Naive thymus-derived CD4-positive, alpha-beta T cell (primary cell): ENCODE measurements around the gene GPC6. TPM values are rescaled to one million over a fixed set of nuclear protein-coding genes. Genes with fewer than 3 reads are reported as not detected.

Experiments
- ATAC-seq: fragments of 150-1000 bp; cut with Tn5 transposase; 2 replicates; pipeline ENCODE4 v1.10.0; 2021; ENCODE audit warnings: mild to moderate bottlenecking, moderate library complexity
- CTCF ChIA-PET: fragments of 350-600 bp; sonication (Branson Sonifier 250); formaldehyde crosslinking; loops from one replicate; lab custom pipeline; 2021; ENCODE audit warnings: antibody characterized with exemption; lab: Charles Lee
- POLR2A ChIA-PET: fragments of 350-600 bp; sonication (Branson Sonifier 250); formaldehyde crosslinking; loops from one replicate; lab custom pipeline; 2021; ENCODE audit warnings: antibody characterized with exemption, inconsistent platforms; lab: Charles Lee
- DNase-seq, 9 donors: peaks; one replicate each; pipeline versions ENCODE4 v3.0.0 to v3.0.0-alpha.2; 2020 to 2022; ENCODE audit warnings: mixed read lengths in 1 of 9
- H3K27ac ChIP-seq: one replicate; pipeline ENCODE4 v1.7.0; 2013; ENCODE audit warnings: mild to moderate bottlenecking, low read depth, low read length, moderate library complexity
- H3K27me3 ChIP-seq, 2 donors: one replicate each; pipeline ENCODE4 v1.7.0; 2013; ENCODE audit warnings: low read length in 2 of 2, mild to moderate bottlenecking in 2 of 2, moderate library complexity in 2 of 2; ENCODE audit not compliant: control insufficient read depth in 2 of 2, insufficient read depth in 2 of 2
- H3K36me3 ChIP-seq, 3 experiments: 1 replicate in 2 of 3; 2 replicates in 1 of 3; pipeline ENCODE4 v1.7.0; 2013; ENCODE audit warnings: low read length in 3 of 3, mild to moderate bottlenecking in 3 of 3, moderate library complexity in 1 of 3; ENCODE audit not compliant: insufficient read depth in 3 of 3, control insufficient read depth in 2 of 3
- H3K4me1 ChIP-seq, 2 donors: one replicate each; pipeline ENCODE4 v1.7.0; 2013; ENCODE audit warnings: low read length in 2 of 2, mild to moderate bottlenecking in 2 of 2, moderate library complexity in 1 of 2; ENCODE audit not compliant: control insufficient read depth in 2 of 2, insufficient read depth in 2 of 2
- H3K4me3 ChIP-seq: 2 replicates; pipeline ENCODE4 v1.7.0; 2013; ENCODE audit warnings: mild to moderate bottlenecking, low read length
- H3K9me3 ChIP-seq, 3 experiments: 1 replicate in 2 of 3; 2 replicates in 1 of 3; pipeline ENCODE4 v1.7.0; 2013; ENCODE audit warnings: low read length in 3 of 3; ENCODE audit not compliant: control insufficient read depth in 2 of 3
- H3K27ac Mint-ChIP-seq, 9 donors: one replicate each; pipeline ENCODE4 v1.8.0; 2020 to 2022; ENCODE audit warnings: mixed read lengths in 9 of 9, mild to moderate bottlenecking in 8 of 9, moderate library complexity in 5 of 9, inconsistent platforms in 2 of 9
- H3K27me3 Mint-ChIP-seq, 5 donors: one replicate each; pipeline ENCODE4 v1.8.0; 2021 to 2022; ENCODE audit warnings: mixed read lengths in 5 of 5, mild to moderate bottlenecking in 1 of 5
- H3K36me3 Mint-ChIP-seq, 5 donors: one replicate each; pipeline ENCODE4 v1.8.0; 2020 to 2022; ENCODE audit warnings: mixed read lengths in 5 of 5, mild to moderate bottlenecking in 3 of 5, inconsistent platforms in 1 of 5
- H3K4me1 Mint-ChIP-seq, 7 donors: one replicate each; pipeline ENCODE4 v1.8.0; 2020 to 2022; ENCODE audit warnings: mixed read lengths in 7 of 7, mild to moderate bottlenecking in 3 of 7, inconsistent platforms in 1 of 7
- H3K4me3 Mint-ChIP-seq, 10 donors: one replicate each; pipeline ENCODE4 v1.8.0; 2020 to 2022; ENCODE audit warnings: mild to moderate bottlenecking in 10 of 10, mixed read lengths in 10 of 10, moderate library complexity in 6 of 10, inconsistent platforms in 2 of 10
- H3K9me3 Mint-ChIP-seq, 11 donors: one replicate each; pipeline ENCODE4 v1.8.0; 2020 to 2022; ENCODE audit warnings: mixed read lengths in 11 of 11, mild to moderate bottlenecking in 4 of 11, inconsistent platforms in 1 of 11, moderate library complexity in 1 of 11
- intact Hi-C, 2 donors: fragments of 100-400 bp; cut with micrococcal nuclease; formaldehyde crosslinking; loops; one replicate each; pipeline ENCODE4 v1.15.1; 2023
- polyA plus RNA-seq, 2 donors: library from polyadenylated mRNA; unstranded; fragments of 300-500 nt; fragmentation: Illumina TruSeq; gene quantifications; one replicate each; pipeline ENCODE4 v1.2.3, GENCODE V29; 2021
- total RNA-seq, 6 experiments: library from RNA in 5 of 6; stranded (reverse) in 5 of 6; gene quantifications; 1 replicate in 5 of 6; 2 replicates in 1 of 6; pipeline ENCODE4 v1.2.3 and lab custom pipeline; 2021 to 2026

GPC6 gene
- total and polyA plus RNA-seq, 7 experiments from 2014 or later, result not detected

GRCh38 chr13:94305463-94305862 is 1078.9 kb downstream of the GPC6 start:
- H3K4me3 Mint-ChIP-seq, result no peak overlapping the region
- intact Hi-C loops, result no loop called here
- Histone ChIP-seq H3K9me3 (no peaks in the 10 kb centered on the region), H3K36me3 (no peaks in the 10 kb centered on the region), H3K27ac (no peak overlapping the region), H3K4me1 (no peaks in the 10 kb centered on the region), H3K4me3 (no peak overlapping the region), H3K27me3 (no peaks in the 10 kb centered on the region)
- ATAC-seq (no peak), DNase-seq (no peak)
- H3K27me3 Mint-ChIP-seq, result peaks cover 0 to 7% (median 0%) of the 10 kb centered on the region in 5 donors
- peaks cover 0 to 3% (median 0%) of the 10 kb centered on the region in 11 donors for H3K9me3 Mint-ChIP-seq
- ChIA-PET POLR2A (no interaction called here), CTCF (no interaction called here)
- no peak overlapping the region for H3K27ac Mint-ChIP-seq
- H3K4me1 Mint-ChIP-seq, result peaks cover 0 to 6% (median 0%) of the 10 kb centered on the region in 7 donors
- H3K36me3 Mint-ChIP-seq, result no peaks in the 10 kb centered on the region

DNA sequence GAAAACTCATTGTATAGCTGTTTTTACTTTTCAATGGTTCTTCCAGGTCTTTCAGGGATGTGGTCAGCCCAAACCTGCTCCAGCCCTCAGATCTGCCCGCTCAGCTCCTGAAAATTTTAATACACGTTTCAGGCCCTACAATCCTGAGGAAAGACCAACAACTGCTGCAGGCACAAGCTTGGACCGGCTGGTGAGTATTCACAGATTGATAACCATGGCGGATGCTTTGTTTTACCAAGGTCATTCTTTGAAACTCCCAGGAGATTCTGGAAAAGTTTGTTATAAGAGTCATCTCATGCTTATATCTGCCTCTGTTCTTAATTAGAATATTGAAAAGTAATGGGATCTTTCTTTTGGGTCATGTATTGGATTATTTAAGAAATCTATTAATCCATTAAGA is 1079.3 kb downstream of the GPC6 start:
- Histone ChIP-seq H3K9me3 (no peaks in the 10 kb centered on the region), H3K36me3 (no peaks in the 10 kb centered on the region), H3K4me3 (no peak overlapping the region), H3K27ac (no peak overlapping the region), H3K27me3 (no peaks in the 10 kb centered on the region), H3K4me1 (no peaks in the 10 kb centered on the region)
- Mint-ChIP-seq H3K4me3 (no peak overlapping the region), H3K4me1 (peaks cover 0 to 6% (median 0%) of the 10 kb centered on the region in 7 donors), H3K36me3 (no peaks in the 10 kb centered on the region), H3K9me3 (peaks cover 0 to 5% (median 0%) of the 10 kb centered on the region in 11 donors), H3K27ac (no peak overlapping the region), H3K27me3 (peaks cover 0 to 7% (median 0%) of the 10 kb centered on the region in 5 donors)
- intact Hi-C loops, result no loop called here
- ChIA-PET CTCF (no interaction called here), POLR2A (no interaction called here)
- ATAC-seq (no peak), DNase-seq (no peak)

DNA sequence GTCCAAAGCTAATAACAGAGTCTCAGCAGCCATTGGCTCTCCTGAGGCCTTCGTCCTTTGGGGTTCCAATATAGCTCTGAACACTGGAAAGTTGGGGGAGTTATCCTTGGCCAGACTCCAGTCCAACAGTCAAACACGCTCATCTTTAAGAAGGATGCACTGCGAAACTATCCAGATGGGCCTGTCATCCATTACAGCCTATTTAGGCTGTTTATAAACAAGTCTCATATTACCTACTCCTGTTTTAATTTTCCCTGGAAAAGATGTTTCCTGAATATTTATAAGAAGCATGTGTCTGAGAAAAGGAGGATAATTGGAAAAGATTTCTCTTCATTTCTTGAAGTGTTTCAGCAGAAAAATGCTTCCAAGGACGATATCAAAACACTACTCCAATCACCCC is 1082.2 kb downstream of the GPC6 start:
- H3K36me3 ChIP-seq, result no peaks in the 10 kb centered on the region
- H3K36me3 Mint-ChIP-seq, result no peaks in the 10 kb centered on the region
- ChIA-PET CTCF (no interaction called here), POLR2A (no interaction called here)
- H3K4me3 ChIP-seq, result no peak overlapping the region
- no peak overlapping the region for H3K27ac Mint-ChIP-seq
- no peak overlapping the region for H3K4me3 Mint-ChIP-seq
- H3K9me3 ChIP-seq, result no peaks in the 10 kb centered on the region
- H3K4me1 Mint-ChIP-seq, result peaks cover 0 to 12% (median 0%) of the 10 kb centered on the region in 7 donors
- ATAC-seq (no peak), DNase-seq (no peak)
- no peaks in the 10 kb centered on the region for H3K4me1 ChIP-seq
- peaks cover 0 to 7% (median 0%) of the 10 kb centered on the region in 5 donors for H3K27me3 Mint-ChIP-seq
- H3K9me3 Mint-ChIP-seq, result peaks cover 0 to 5% (median 0%) of the 10 kb centered on the region in 11 donors
- intact Hi-C loops, result no loop called here
- H3K27ac ChIP-seq, result no peak overlapping the region
- H3K27me3 ChIP-seq, result no peaks in the 10 kb centered on the region

DNA sequence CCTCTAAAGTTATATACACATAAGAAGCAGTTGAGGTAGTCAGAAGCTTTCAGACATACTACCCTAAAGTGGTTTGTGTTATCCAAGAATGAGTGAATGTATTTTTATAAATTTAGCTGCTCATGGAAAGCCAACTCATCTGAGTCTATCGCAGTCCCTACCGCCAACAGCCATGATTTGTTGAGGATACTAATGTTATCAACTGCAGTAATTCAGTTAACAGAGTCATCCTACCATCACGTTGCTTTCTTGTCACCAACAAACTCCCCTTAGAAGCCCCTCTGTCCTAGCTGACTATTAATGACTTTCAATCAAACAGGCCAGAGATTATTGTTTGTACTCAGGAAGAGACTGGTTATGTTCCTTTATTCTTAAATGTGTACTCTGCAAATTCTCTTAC is 1083.0 kb downstream of the GPC6 start:
- no peak for ATAC-seq
- ChIA-PET POLR2A (no interaction called here), CTCF (interaction anchor here (0.6 kb wide), 1 partner anchor 50 kb away, joined by 3 read pairs; no protein-coding TSS in a partner anchor)
- intact Hi-C loops, result no loop called here
- Mint-ChIP-seq H3K36me3 (no peaks in the 10 kb centered on the region), H3K4me1 (peaks cover 0 to 9% (median 0%) of the 10 kb centered on the region in 7 donors), H3K4me3 (no peak overlapping the region), H3K27ac (no peak overlapping the region), H3K27me3 (peaks cover 0 to 7% (median 0%) of the 10 kb centered on the region in 5 donors), H3K9me3 (peaks cover 0 to 5% (median 0%) of the 10 kb centered on the region in 11 donors)
- Histone ChIP-seq H3K27ac (no peak overlapping the region), H3K4me1 (no peaks in the 10 kb centered on the region), H3K9me3 (no peaks in the 10 kb centered on the region), H3K4me3 (no peak overlapping the region), H3K27me3 (no peaks in the 10 kb centered on the region), H3K36me3 (no peaks in the 10 kb centered on the region)
- no peak for DNase-seq

GRCh38 chr13:94309997-94310855 is 1083.6 kb downstream of the GPC6 start:
- no peak for DNase-seq
- Mint-ChIP-seq H3K4me1 (peaks cover 0 to 7% (median 0%) of the 10 kb centered on the region in 7 donors), H3K27me3 (peaks cover 0 to 7% (median 0%) of the 10 kb centered on the region in 5 donors), H3K36me3 (peaks cover 0 to 6% (median 0%) of the 10 kb centered on the region in 5 donors), H3K9me3 (peaks cover 0 to 5% (median 0%) of the 10 kb centered on the region in 11 donors), H3K27ac (no peak overlapping the region), H3K4me3 (no peak overlapping the region)
- no peaks in the 10 kb centered on the region for H3K36me3 ChIP-seq
- no peaks in the 10 kb centered on the region for H3K4me1 ChIP-seq
- no peak for ATAC-seq
- intact Hi-C loops, result no loop called here
- H3K4me3 ChIP-seq, result no peak overlapping the region
- H3K27me3 ChIP-seq, result no peaks in the 10 kb centered on the region
- CTCF ChIA-PET, result interaction anchor here (0.6 kb wide), 1 partner anchor 49 kb away, joined by 3 read pairs; no protein-coding TSS in a partner anchor
- POLR2A ChIA-PET, result no interaction called here
- H3K9me3 ChIP-seq, result no peaks in the 10 kb centered on the region
- no peak overlapping the region for H3K27ac ChIP-seq

DNA sequence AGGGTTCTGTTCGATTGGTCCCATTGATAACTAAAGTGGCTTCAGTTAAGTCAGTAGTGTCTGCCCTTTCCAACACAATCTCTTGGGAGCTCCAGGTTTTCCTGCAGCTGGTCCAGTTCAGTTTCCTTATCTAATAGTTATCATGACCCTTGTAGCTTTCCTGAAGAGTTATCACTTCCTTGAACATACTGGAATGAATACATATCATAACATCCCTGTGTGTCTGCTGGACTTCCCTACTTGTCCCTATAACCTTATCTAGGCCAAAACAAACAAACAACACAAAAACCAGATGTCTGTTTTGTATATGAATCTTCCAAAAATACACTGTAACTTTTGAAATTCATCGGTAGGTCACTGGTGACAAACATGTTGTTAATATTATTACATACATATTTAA is 1085.3 kb downstream of the GPC6 start:
- Mint-ChIP-seq H3K36me3 (peaks cover 0 to 16% (median 0%) of the 10 kb centered on the region in 5 donors), H3K4me3 (no peak overlapping the region), H3K4me1 (peaks cover 0 to 19% (median 3%) of the 10 kb centered on the region in 7 donors), H3K27me3 (no peaks in the 10 kb centered on the region), H3K9me3 (peaks cover 0 to 5% (median 0%) of the 10 kb centered on the region in 11 donors), H3K27ac (peak overlapping the region in 1 of 9 donors; percentile 33)
- no peaks in the 10 kb centered on the region for H3K9me3 ChIP-seq
- DNase-seq (no peak), ATAC-seq (no peak)
- no peak overlapping the region for H3K4me3 ChIP-seq
- ChIA-PET CTCF (no interaction called here), POLR2A (interaction anchor here (1.1 kb wide), 1 partner anchor 12 kb away, joined by 4 read pairs; no protein-coding TSS in a partner anchor)
- peaks cover 0 to 2% of the 10 kb centered on the region in 2 donors for H3K4me1 ChIP-seq
- H3K27me3 ChIP-seq, result no peaks in the 10 kb centered on the region
- intact Hi-C loops, result no loop called here
- no peaks in the 10 kb centered on the region for H3K36me3 ChIP-seq
- H3K27ac ChIP-seq, result no peak overlapping the region
